GM10266 (cell line): ENCODE measurements around the gene PERM1.
"Not testable (repeated sequence)": the region's sequence is repeated elsewhere in the genome, so short reads cannot be mapped to it uniquely, and the experiment has no call there.

Experiments
- DNase-seq: peaks from one replicate; pipeline ENCODE4 v3.0.0; 2012; ENCODE audit errors: extremely low spot score
- CTCF ChIP-seq: IDR thresholded peaks from 2 replicates; pipeline ENCODE4 v1.5.1; 2012; ENCODE audit warnings: mild to moderate bottlenecking, low read depth; ENCODE audit not compliant: control insufficient read depth, insufficient read depth; ENCODE audit errors: missing control alignments

The PERM1 gene

DNA sequence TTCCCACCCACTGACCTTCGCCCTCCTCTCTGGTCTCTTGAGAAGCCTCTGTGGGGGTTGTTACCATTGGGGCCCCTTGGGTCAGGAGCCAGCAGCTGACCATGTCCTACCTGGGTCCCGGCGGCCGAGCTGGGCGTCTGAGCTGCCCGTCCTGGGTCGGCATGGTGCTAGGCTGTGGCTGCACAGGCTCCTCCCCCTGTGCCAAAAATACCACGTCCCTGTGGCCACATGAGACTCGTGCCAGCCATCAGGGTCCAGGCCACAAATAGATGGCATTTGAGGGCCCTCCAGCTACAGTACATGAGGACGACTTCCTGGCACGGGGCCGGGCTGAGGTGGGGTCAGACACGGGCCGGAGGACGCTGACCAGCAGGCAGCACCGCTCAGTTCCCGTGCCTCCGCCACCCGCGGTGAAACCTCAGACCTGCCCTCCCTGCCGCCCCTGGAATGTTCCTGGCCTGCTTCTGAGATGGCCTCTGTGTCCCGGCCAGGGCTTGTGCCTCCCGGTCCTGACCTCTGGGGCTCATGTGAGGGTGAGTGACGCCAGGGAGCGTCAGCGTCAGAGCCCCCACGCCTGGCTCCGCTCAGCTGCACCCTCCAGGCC is at the start of gene PERM1:
PERM1 (minus strand) TSS at position 139 of the 604 bp plus-strand sequence. CDS start 1,064 bp downstream, outside the sequence.
- DNase-seq, result no peak
- TF ChIP-seq CTCF, result no peak

- DNase-seq, result not testable (repeated sequence)
These were observed 49.2 kb upstream of the PERM1 start for GRCh38 chr1:1030867-1031658.

GRCh38 chr1:1027791-1028190 is 45.9 kb upstream of the PERM1 start:
- no peak for DNase-seq
- no peak for TF ChIP-seq CTCF

DNA sequence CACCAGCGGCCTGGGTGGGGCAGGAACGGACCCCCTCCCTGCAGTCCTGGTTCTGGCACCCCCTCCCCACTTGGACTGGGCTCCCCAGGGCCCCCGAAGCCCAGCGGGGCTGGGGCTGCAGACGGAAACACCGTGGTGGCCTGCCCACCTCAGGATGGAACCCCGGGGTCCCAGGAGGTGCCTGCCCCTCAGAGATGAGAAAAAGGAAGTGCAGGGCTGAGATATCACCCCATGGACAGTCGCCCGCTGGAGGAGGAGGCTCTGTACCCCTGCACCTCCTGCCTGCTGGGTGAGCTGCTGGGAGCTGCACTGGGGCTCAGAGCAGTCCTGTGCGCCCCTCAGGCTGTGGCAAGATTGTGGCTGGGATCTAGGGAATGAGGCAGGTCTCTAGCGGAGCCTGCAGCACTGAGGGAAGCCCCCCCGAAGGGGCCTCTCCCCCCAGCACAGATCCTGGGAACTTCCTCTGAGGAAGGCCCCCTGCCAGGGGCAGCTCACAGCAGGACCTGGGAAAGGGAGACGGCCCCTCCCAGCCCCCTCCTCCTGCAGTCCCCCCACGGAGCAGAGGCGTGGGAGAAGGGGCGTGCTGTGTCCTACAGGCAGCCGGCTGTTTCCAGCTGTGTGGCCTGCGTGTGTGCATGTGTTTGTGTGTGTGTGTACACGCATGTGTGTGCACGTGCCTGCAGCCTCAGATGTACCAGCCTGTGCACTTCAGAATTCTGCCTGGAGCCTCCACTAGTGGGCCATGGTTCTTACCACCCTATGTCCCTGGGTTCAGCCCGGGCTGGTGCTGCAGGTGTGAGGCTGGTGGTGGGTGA is 44.9 kb upstream of the PERM1 start:
- DNase-seq, result no peak
- TF ChIP-seq CTCF, result no peak

DNA sequence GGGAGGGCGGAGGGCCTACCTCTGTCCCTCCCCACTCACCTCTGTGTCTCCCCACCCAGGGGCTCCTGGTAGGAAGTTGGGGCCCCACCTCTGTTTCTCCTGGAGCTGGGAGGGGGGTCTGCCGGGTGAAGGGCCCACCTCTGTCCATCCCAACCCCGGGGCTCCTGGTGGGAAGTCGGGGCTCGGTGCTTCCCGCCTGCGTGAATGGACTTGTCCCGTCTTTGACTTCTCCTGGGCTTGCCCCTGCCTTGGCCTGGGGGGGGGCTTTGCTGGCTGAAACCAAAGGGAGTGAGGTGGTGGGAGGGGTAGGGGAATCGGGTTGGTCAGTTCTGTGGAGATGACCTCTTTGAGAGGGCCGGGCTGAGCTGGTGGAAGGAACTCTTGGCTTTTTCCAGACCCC is 43.8 kb upstream of the PERM1 start:
- TF ChIP-seq CTCF, result no peak
- no peak for DNase-seq

DNA sequence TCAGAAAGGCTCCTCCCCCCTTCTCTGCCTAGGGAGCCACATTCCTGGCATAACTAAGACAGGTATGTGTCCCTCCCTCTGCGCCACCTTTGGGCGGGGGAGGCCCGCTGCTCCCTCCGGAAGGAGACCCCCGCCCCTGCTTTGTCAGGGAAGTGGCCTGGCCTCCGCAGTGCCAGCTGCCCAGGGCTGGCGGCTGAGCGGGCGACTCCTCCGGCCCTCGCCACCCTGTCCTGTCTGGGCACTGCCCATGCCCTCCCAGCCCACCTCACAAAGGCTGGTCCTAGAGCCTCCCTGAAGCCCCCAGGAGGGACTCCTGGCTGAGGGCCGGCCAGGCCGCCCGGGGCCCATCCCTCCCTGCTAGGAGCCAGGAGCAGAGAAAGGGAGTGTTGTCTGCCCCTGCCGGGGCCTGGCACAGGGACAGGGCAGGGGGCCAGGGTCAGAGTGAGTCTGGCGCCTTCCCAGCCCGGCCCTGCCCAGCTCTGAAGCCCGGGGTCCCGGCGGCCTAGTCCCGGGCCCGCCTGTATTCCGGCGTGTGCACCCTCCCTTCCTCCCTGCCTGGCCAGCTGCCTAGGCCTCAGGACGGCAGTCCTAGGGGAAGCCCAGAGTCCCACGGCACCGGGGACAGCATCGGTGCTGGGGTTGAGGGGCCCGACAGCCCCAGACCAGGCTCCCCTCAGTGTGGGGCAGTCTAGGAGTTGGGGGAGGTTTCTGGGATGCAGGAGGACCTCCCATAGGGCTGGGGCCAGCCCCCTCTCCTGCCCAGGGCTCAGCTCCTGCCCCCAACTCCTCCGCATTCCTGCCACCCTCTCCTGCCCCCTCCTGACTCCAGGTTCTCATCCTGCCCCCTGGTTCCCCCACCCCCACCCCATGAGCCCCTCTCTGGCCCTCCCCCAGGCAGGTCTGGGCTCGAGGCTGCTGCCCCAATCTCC is 43.1 kb upstream of the PERM1 start:
- DNase-seq, result no peak

More for the DNA sequence above, 43.1 kb upstream of the PERM1 start:
- no peak for TF ChIP-seq CTCF
